Calu3 (cell line): ENCODE results near the gene KLK7. TPM values are rescaled to one million over a fixed set of nuclear protein-coding genes. Genes with fewer than 3 reads are reported as not detected.
A peak's percentile ranks its signal among the peaks of the same experiment; 100 is the strongest.

Source experiments
- BruUV-seq: library from RNA; stranded (reverse); fragments of 400-500 nt; replicated peaks from 2 replicates; lab custom pipeline; 2021; lab: Mats Ljungman, UMichigan
- CTCF ChIA-PET: fragments of 300-600 bp; sonication (Branson Sonifier 250); formaldehyde crosslinking; loops from one replicate; lab custom pipeline; 2022; ENCODE audit warnings: antibody characterized with exemption; lab: Charles Lee
- DNase-seq: peaks from one replicate; pipeline ENCODE4 v3.0.0; 2022
- H3K27ac Mint-ChIP-seq: one replicate; pipeline ENCODE4 v1.8.0; 2022; ENCODE audit warnings: mixed read lengths; ENCODE audit not compliant: unreplicated experiment
- H3K27me3 Mint-ChIP-seq: one replicate; pipeline ENCODE4 v1.8.0; 2022; ENCODE audit warnings: mixed read lengths; ENCODE audit not compliant: unreplicated experiment
- H3K36me3 Mint-ChIP-seq: one replicate; pipeline ENCODE4 v1.8.0; 2022; ENCODE audit warnings: mild to moderate bottlenecking, moderate library complexity, mixed read lengths; ENCODE audit not compliant: insufficient read depth, unreplicated experiment
- H3K4me1 Mint-ChIP-seq: one replicate; pipeline ENCODE4 v1.8.0; 2022; ENCODE audit warnings: mild to moderate bottlenecking, low read depth, mixed read lengths; ENCODE audit not compliant: unreplicated experiment
- H3K4me3 Mint-ChIP-seq: one replicate; pipeline ENCODE4 v1.8.0; 2022; ENCODE audit warnings: mild to moderate bottlenecking, low read depth, moderate library complexity, mixed read lengths; ENCODE audit not compliant: unreplicated experiment
- H3K9me3 Mint-ChIP-seq: one replicate; pipeline ENCODE4 v1.8.0; 2022; ENCODE audit warnings: low read depth, mixed read lengths; ENCODE audit not compliant: unreplicated experiment
- intact Hi-C: fragments of 100-400 bp; cut with micrococcal nuclease; formaldehyde crosslinking; loops from one replicate; pipeline ENCODE4 v1.10.0; 2022; ENCODE audit not compliant: unreplicated experiment
- total RNA-seq: library from RNA; stranded (reverse); gene quantifications from 2 replicates; pipeline ENCODE4 v1.2.3, GENCODE V29; 2022
- TF ChIP-seq, protein P1 (sequence below): fragments of 200-600 bp; IDR thresholded peaks from one replicate; pipeline ENCODE4 v1.8.0; 2022; ENCODE audit warnings: antibody characterized with exemption; ENCODE audit not compliant: unreplicated experiment

KLK7 gene
- total RNA-seq, 1 experiment from 2014 or later, result 6.5 TPM

- CTCF ChIA-PET, result interaction anchor here (0.8 to 2.5 kb wide), 3 partner anchors 10 to 16 kb away, joined by 5 to 24 read pairs (median 10); no protein-coding TSS in a partner anchor
- Mint-ChIP-seq H3K4me1 (peaks cover 41% of the 10 kb centered on the region), H3K27me3 (peaks cover 43% of the 10 kb centered on the region), H3K9me3 (no peaks in the 10 kb centered on the region), H3K4me3 (peak within 1 kb of the TSS; percentile 74), H3K36me3 (peaks cover 26% of the 10 kb centered on the region), H3K27ac (peak within 1 kb of the TSS; percentile 80)
- intact Hi-C loops, result no loop called here
- no TSS peak for BruUV-seq
- DNase-seq, result no peak
- TF ChIP-seq, protein P1, sequence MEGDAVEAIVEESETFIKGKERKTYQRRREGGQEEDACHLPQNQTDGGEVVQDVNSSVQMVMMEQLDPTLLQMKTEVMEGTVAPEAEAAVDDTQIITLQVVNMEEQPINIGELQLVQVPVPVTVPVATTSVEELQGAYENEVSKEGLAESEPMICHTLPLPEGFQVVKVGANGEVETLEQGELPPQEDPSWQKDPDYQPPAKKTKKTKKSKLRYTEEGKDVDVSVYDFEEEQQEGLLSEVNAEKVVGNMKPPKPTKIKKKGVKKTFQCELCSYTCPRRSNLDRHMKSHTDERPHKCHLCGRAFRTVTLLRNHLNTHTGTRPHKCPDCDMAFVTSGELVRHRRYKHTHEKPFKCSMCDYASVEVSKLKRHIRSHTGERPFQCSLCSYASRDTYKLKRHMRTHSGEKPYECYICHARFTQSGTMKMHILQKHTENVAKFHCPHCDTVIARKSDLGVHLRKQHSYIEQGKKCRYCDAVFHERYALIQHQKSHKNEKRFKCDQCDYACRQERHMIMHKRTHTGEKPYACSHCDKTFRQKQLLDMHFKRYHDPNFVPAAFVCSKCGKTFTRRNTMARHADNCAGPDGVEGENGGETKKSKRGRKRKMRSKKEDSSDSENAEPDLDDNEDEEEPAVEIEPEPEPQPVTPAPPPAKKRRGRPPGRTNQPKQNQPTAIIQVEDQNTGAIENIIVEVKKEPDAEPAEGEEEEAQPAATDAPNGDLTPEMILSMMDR, result no peak
Observed at GRCh38 chr19:51001515-51001914, 17.8 kb upstream of the KLK7 start, which contains the start of gene KLK8. Gene KLK8, minus strand, starts transcription at chr19:51001604. Its CDS starts 437 bp downstream, at chr19:51001167.

DNA sequence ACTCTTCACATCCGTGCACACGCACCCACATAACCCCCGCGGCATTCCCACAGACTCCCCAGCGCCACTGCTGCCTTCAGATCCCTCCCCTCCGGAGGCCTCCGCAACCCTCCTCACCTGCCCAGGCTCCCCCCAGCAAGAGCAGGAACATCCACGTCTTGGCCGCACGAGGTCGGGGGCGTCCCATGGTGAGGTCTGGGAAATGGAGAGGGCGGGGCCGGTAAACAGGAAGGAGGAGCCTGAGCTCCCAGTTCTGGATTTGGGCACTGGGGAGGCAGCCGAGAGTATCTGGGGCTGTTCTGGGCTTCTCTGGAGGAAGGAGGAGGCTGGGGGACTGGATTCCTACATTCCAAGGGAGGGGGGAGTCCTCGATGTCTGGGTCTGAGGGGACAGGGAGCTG, 17.3 kb upstream of the KLK7 start:
- CTCF ChIA-PET, result interaction anchor here (1.4 to 2.5 kb wide), 3 partner anchors 9 to 32 kb away, joined by 4 to 24 read pairs (median 10); partner anchors contain the start of gene KLK6
- peaks cover 36% of the 10 kb centered on the region for H3K4me1 Mint-ChIP-seq
- no TSS peak for BruUV-seq
- DNase-seq, result no peak
- no peaks in the 10 kb centered on the region for H3K9me3 Mint-ChIP-seq
- H3K4me3 Mint-ChIP-seq, result peak overlapping the region; percentile 74
- peaks cover 38% of the 10 kb centered on the region for H3K27me3 Mint-ChIP-seq
- intact Hi-C loops, result no loop called here
- peaks cover 21% of the 10 kb centered on the region for H3K36me3 Mint-ChIP-seq
- TF ChIP-seq, protein P1, result no peak
- peak overlapping the region; percentile 46 for H3K27ac Mint-ChIP-seq

- no TSS peak for BruUV-seq
- Mint-ChIP-seq H3K36me3 (peaks cover 21% of the 10 kb centered on the region), H3K9me3 (no peaks in the 10 kb centered on the region), H3K4me3 (no peak overlapping the region), H3K4me1 (peaks cover 34% of the 10 kb centered on the region), H3K27me3 (peaks cover 33% of the 10 kb centered on the region), H3K27ac (no peak overlapping the region)
- TF ChIP-seq, protein P1, result no peak
- intact Hi-C loops, result no loop called here
- no peak for DNase-seq
- CTCF ChIA-PET, result interaction anchor here (1.4 to 2.5 kb wide), 2 partner anchors 17 to 31 kb away, joined by 4 to 24 read pairs; partner anchors contain the start of gene KLK6
Observed at GRCh38 chr19:51000426-51000825, 16.7 kb upstream of the KLK7 start.

GRCh38 chr19:50998686-50999085, 15.0 kb upstream of the KLK7 start:
- TF ChIP-seq, protein P1, result no peak
- DNase-seq, result no peak
- intact Hi-C loops, result no loop called here
- Mint-ChIP-seq H3K4me3 (no peak overlapping the region), H3K9me3 (no peaks in the 10 kb centered on the region), H3K27me3 (peaks cover 17% of the 10 kb centered on the region), H3K36me3 (peaks cover 21% of the 10 kb centered on the region), H3K27ac (no peak overlapping the region), H3K4me1 (peaks cover 34% of the 10 kb centered on the region)
- BruUV-seq, result no TSS peak
- CTCF ChIA-PET, result interaction anchor here (0.7 to 1.4 kb wide), 2 partner anchors 18 to 225 kb away, joined by 3 read pairs; no protein-coding TSS in a partner anchor
